Ovary (tissue), 3 donors: ENCODE data around the gene RSAD2.

Experiments used
- EP300 ChIP-seq: sonication (generic); formaldehyde crosslinking; IDR thresholded peaks from one replicate; pipeline ENCODE4 v1.6.1; 2017; ENCODE audit warnings: antibody characterized with exemption
- TF ChIP-seq, protein P1 (sequence below), 3 donors: fragments of 450-650 bp in 2 of 3; fragments of 200-600 bp in 1 of 3; IDR thresholded peaks; one replicate each; pipeline versions ENCODE4 v1.5.1 to v1.8.0; 2016 to 2022; ENCODE audit warnings: antibody characterized with exemption in 3 of 3, mild to moderate bottlenecking in 1 of 3
- donor health status: DM: no; HTN: no; CAD: no.

DNA sequence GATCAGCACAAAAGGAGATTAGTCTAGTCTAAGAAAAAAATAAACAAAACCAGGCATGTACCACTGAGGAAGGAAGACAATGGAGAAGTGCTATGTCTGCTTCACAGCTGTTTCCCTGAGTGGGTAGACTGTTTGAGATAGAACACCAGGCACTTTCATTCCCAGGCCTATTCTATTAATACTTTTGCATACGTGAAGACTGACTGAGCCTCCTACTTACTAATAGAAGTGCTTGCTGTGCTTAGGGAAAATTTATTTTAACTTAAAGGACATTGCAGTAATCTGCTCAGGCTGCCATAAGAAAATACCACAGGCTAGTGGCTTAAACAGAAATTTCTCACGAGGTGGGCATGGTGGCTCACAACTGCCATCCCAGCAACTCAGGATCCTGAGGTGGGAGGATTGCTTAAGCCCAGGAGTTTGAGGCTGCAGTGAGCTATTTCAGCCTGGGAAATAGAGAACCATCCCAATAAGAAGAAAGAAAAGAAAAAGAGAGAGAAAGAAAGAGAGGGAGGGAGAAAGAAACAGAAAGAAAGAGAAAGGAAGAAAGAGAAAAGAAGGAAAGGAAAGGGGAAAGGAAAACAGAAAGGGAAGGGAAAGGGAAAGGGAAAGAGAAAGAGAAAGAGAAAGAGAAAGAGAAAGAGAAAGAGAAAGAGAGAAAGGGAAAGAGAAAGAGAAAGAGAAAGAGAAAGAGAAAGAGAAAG is 44.8 kb upstream of the RSAD2 start:
- TF ChIP-seq, protein P1, sequence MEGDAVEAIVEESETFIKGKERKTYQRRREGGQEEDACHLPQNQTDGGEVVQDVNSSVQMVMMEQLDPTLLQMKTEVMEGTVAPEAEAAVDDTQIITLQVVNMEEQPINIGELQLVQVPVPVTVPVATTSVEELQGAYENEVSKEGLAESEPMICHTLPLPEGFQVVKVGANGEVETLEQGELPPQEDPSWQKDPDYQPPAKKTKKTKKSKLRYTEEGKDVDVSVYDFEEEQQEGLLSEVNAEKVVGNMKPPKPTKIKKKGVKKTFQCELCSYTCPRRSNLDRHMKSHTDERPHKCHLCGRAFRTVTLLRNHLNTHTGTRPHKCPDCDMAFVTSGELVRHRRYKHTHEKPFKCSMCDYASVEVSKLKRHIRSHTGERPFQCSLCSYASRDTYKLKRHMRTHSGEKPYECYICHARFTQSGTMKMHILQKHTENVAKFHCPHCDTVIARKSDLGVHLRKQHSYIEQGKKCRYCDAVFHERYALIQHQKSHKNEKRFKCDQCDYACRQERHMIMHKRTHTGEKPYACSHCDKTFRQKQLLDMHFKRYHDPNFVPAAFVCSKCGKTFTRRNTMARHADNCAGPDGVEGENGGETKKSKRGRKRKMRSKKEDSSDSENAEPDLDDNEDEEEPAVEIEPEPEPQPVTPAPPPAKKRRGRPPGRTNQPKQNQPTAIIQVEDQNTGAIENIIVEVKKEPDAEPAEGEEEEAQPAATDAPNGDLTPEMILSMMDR (IDR thresholded peaks at IDR 0.05), result no peak
- no peak for TF ChIP-seq EP300
